H1 (cell line): Measurements from ENCODE around the gene CRYBB1. TPM values are rescaled to one million over a fixed set of nuclear protein-coding genes. Genes with fewer than 3 reads are reported as not detected.

ENCODE experiments used
- CTCF ChIA-PET: fragments of 300-600 bp; sonication (Branson Sonifier 250); formaldehyde crosslinking; loops from one replicate; lab custom pipeline; 2021; ENCODE audit not compliant: partially characterized antibody; lab: Charles Lee
- POLR2A ChIA-PET: fragments of 300-600 bp; sonication (Branson Sonifier 250); formaldehyde crosslinking; loops from one replicate; lab custom pipeline; 2021; ENCODE audit warnings: inconsistent platforms; ENCODE audit not compliant: partially characterized antibody; lab: Charles Lee
- DNase-seq, 2 experiments: peaks; one replicate each; pipeline versions ENCODE4 v3.0.0 to v3.0.0-alpha.2; 2010 to 2022; ENCODE audit warnings: low spot score in 2 of 2, low read depth in 1 of 2, mixed read lengths in 1 of 2
- FAIRE-seq: peaks from 2 replicates; lab custom pipeline; 2011; peaks lifted over from hg19 to GRCh38; lab: Jason Lieb, UNC
- H2AFZ ChIP-seq: 2 replicates; pipeline ENCODE4 v1.8.1; 2012; ENCODE audit warnings: low read length, inconsistent platforms
- H2AK5ac ChIP-seq: 2 replicates; pipeline ENCODE4 v1.6.1; 2013; ENCODE audit warnings: low read depth, low read length
- H2BK120ac ChIP-seq: replicated peaks from 2 replicates; pipeline ENCODE3; 2013; ENCODE audit warnings: low read depth, low read length, inconsistent platforms
- H2BK12ac ChIP-seq: 2 replicates; pipeline ENCODE4 v1.6.1; 2013; ENCODE audit warnings: low read depth, low read length
- H2BK15ac ChIP-seq: 2 replicates; pipeline ENCODE4 v1.6.1; 2013; ENCODE audit warnings: low read length
- H2BK20ac ChIP-seq: 2 replicates; pipeline ENCODE4 v1.6.1; 2013; ENCODE audit warnings: low read length
- H2BK5ac ChIP-seq: 2 replicates; pipeline ENCODE4 v1.6.1; 2013; ENCODE audit warnings: low read depth, low read length
- H3K14ac ChIP-seq: 2 replicates; pipeline ENCODE4 v1.6.1; 2013; ENCODE audit warnings: inconsistent platforms; ENCODE audit not compliant: insufficient read length
- H3K18ac ChIP-seq: 2 replicates; pipeline ENCODE4 v1.6.1; 2013; ENCODE audit warnings: low read length; ENCODE audit errors: extremely low read depth
- H3K23ac ChIP-seq: 2 replicates; pipeline ENCODE4 v1.6.1; 2013; ENCODE audit warnings: inconsistent platforms; ENCODE audit not compliant: insufficient read length
- H3K23me2 ChIP-seq: 2 replicates; pipeline ENCODE4 v1.6.1; 2013; ENCODE audit warnings: low read depth, low read length
- H3K27ac ChIP-seq: 2 replicates; pipeline ENCODE4 v1.6.1; 2011; ENCODE audit warnings: low read depth, low read length, inconsistent platforms
- H3K27me3 ChIP-seq, 4 experiments: replicated peaks in 1 of 4; 1 replicate in 1 of 4; 2 replicates in 3 of 4; pipeline versions ENCODE4 v1.6.1 to v1.8.1; 2011 to 2013; ENCODE audit warnings: low read length in 3 of 4, mild to moderate bottlenecking in 3 of 4, inconsistent platforms in 2 of 4, mixed read lengths in 2 of 4, moderate library complexity in 1 of 4; ENCODE audit not compliant: control insufficient read depth in 3 of 4, insufficient read depth in 3 of 4; ENCODE audit errors: extremely low read depth in 1 of 4
- H3K36me3 ChIP-seq, 4 experiments: 2 replicates each; pipeline versions ENCODE4 v1.6.1 to v1.8.1; 2011 to 2013; ENCODE audit warnings: mild to moderate bottlenecking in 4 of 4, low read length in 3 of 4, moderate library complexity in 2 of 4, control low read depth in 1 of 4, inconsistent platforms in 1 of 4; ENCODE audit not compliant: insufficient read depth in 4 of 4, control insufficient read depth in 2 of 4
- H3K4ac ChIP-seq: replicated peaks from 2 replicates; pipeline ENCODE3; 2013; ENCODE audit warnings: low read length, low read depth, mixed read lengths, inconsistent platforms; ENCODE audit not compliant: insufficient read length
- H3K4me1 ChIP-seq, 4 experiments: replicated peaks in 1 of 4; 1 replicate in 1 of 4; 2 replicates in 3 of 4; pipeline versions ENCODE4 v1.6.1 to v1.8.1; 2011 to 2013; ENCODE audit warnings: low read length in 3 of 4, inconsistent platforms in 2 of 4, mixed read lengths in 1 of 4; ENCODE audit not compliant: insufficient read depth in 4 of 4, control insufficient read depth in 3 of 4
- H3K4me2 ChIP-seq, 2 experiments: 2 replicates each; pipeline versions ENCODE4 v1.6.1 to v1.8.1; 2011 to 2013; ENCODE audit warnings: low read depth in 2 of 2, low read length in 2 of 2, control low read depth in 1 of 2, inconsistent platforms in 1 of 2, mild to moderate bottlenecking in 1 of 2; ENCODE audit not compliant: insufficient read depth in 1 of 2
- H3K4me3 ChIP-seq, 4 experiments: fragments of 200-600, 300-600 bp in 1 of 4; sonication (generic), shearing (Covaris generic), sonication (Bioruptor Twin) in 1 of 4; 2 replicates each; pipeline versions ENCODE4 v1.5.1 to v1.8.1; 2011 to 2016; ENCODE audit warnings: low read length in 4 of 4, low read depth in 3 of 4, control low read depth in 2 of 4, inconsistent platforms in 2 of 4, mild to moderate bottlenecking in 2 of 4, mixed read lengths in 1 of 4, moderate library complexity in 1 of 4; ENCODE audit not compliant: insufficient read depth in 2 of 4; ENCODE audit errors: extremely low read depth in 1 of 4
- H3K56ac ChIP-seq: replicated peaks from 2 replicates; pipeline ENCODE3; 2013; ENCODE audit warnings: low read depth, mild to moderate bottlenecking, mixed read lengths, low read length, inconsistent platforms; ENCODE audit not compliant: insufficient read length
- H3K79me1 ChIP-seq: 2 replicates; pipeline ENCODE4 v1.6.1; 2013; ENCODE audit warnings: low read depth, low read length, control low read depth
- H3K79me2 ChIP-seq, 2 experiments: 2 replicates each; pipeline versions ENCODE4 v1.6.1 to v1.8.1; 2012 to 2013; ENCODE audit warnings: low read length in 2 of 2, mild to moderate bottlenecking in 2 of 2, inconsistent platforms in 1 of 2; ENCODE audit not compliant: insufficient read depth in 2 of 2, control insufficient read depth in 1 of 2
- H3K9ac ChIP-seq, 4 experiments: replicated peaks in 1 of 4; 1 replicate in 1 of 4; 2 replicates in 3 of 4; pipeline versions ENCODE4 v1.6.1 to v1.8.1; 2011 to 2013; ENCODE audit warnings: low read depth in 3 of 4, low read length in 3 of 4, control low read depth in 2 of 4, mild to moderate bottlenecking in 2 of 4, moderate library complexity in 2 of 4, inconsistent platforms in 1 of 4; ENCODE audit errors: extremely low read depth in 1 of 4
- H3K9me3 ChIP-seq, 2 experiments: 2 replicates each; pipeline versions ENCODE4 v1.6.1 to v1.8.1; 2012 to 2013; ENCODE audit warnings: mild to moderate bottlenecking in 2 of 2, moderate library complexity in 2 of 2, control low read depth in 1 of 2, inconsistent platforms in 1 of 2, low read depth in 1 of 2, low read length in 1 of 2, mixed read lengths in 1 of 2; ENCODE audit not compliant: insufficient read depth in 2 of 2
- H4K20me1 ChIP-seq, 2 experiments: replicated peaks in 1 of 2; 2 replicates each; pipeline versions ENCODE3 to v1.8.1; 2011 to 2013; ENCODE audit warnings: inconsistent platforms in 2 of 2, low read length in 2 of 2, mild to moderate bottlenecking in 1 of 2; ENCODE audit not compliant: insufficient read depth in 2 of 2, control insufficient read depth in 1 of 2
- H4K5ac ChIP-seq: 2 replicates; pipeline ENCODE4 v1.6.1; 2013; ENCODE audit warnings: low read length, low read depth, mixed read lengths, inconsistent platforms; ENCODE audit not compliant: insufficient read length
- H4K8ac ChIP-seq: 2 replicates; pipeline ENCODE4 v1.8.0; 2013; ENCODE audit warnings: mild to moderate bottlenecking, moderate library complexity, low read length, inconsistent platforms; ENCODE audit not compliant: insufficient read depth; ENCODE audit errors: extremely low read depth
- H4K91ac ChIP-seq: replicated peaks from 2 replicates; pipeline ENCODE3; 2013; ENCODE audit warnings: low read length, mixed read lengths, inconsistent platforms; ENCODE audit not compliant: insufficient read length
- ASH2L ChIP-seq: fragments of 200-600, 300-600 bp; sonication (generic); IDR thresholded peaks from one replicate; pipeline ENCODE4 v1.7.1; 2017; ENCODE audit warnings: low read length
- BRCA1 ChIP-seq: IDR thresholded peaks from 2 replicates; pipeline ENCODE4 v1.6.1; 2012; ENCODE audit warnings: low read depth, low read length, improper control_type of control experiment
- CREB1 ChIP-seq: IDR thresholded peaks from 2 replicates; pipeline ENCODE4 v1.6.1; 2012; ENCODE audit warnings: inconsistent platforms
- JUND ChIP-seq: IDR thresholded peaks from 2 replicates; pipeline ENCODE4 v1.6.1; 2011; ENCODE audit warnings: mild to moderate bottlenecking, improper control_type of control experiment, low read length
- RAD21 ChIP-seq, 2 experiments: IDR thresholded peaks in 1 of 2; conservative IDR thresholded peaks in 1 of 2; 2 replicates each; pipeline ENCODE4 v1.6.1; 2011; ENCODE audit warnings: low read depth in 2 of 2, low read length in 2 of 2, improper control_type of control experiment in 1 of 2, inconsistent platforms in 1 of 2, mild to moderate bottlenecking in 1 of 2, moderate library complexity in 1 of 2
- SP2 ChIP-seq: IDR thresholded peaks from 2 replicates; pipeline ENCODE4 v1.6.1; 2012; ENCODE audit warnings: mild to moderate bottlenecking, low read length, inconsistent platforms
- TBP ChIP-seq: IDR thresholded peaks from 2 replicates; pipeline ENCODE4 v1.6.1; 2011; ENCODE audit warnings: low read depth, low read length, improper control_type of control experiment
- WGBS, 2 experiments: shearing (Covaris generic) in 1 of 2; methylation state at CpG; one replicate each; pipeline versions ENCODE4 v1.1.6 to v1.1.7; 2013 to 2015; ENCODE audit warnings: low lambda C conversion rate in 2 of 2, mixed read lengths in 2 of 2, inconsistent platforms in 1 of 2, low coverage in 1 of 2, missing lambda C conversion rate in 1 of 2; ENCODE audit not compliant: insufficient replicate concordance in 2 of 2, insufficient coverage in 1 of 2, insufficient read length in 1 of 2; ENCODE audit errors: extremely low coverage in 1 of 2, missing lambda C conversion rate in 1 of 2; 5-methylcytosine and 5-hydroxymethylcytosine counted together
- polyA plus RNA-seq, 7 experiments: library from polyadenylated mRNA; depleted of rRNA in 3 of 7; stranded (reverse) in 5 of 7; unstranded in 2 of 7; fragments of >200 nt in 5 of 7; fragments of 200-250 nt in 2 of 7; gene quantifications; 1 replicate in 5 of 7; 2 replicates in 1 of 7; 4 replicates in 1 of 7; pipeline versions ENCODE4 v1.2.1 to v1.2.3, GENCODE V29; 2011 to 2013; ENCODE audit warnings: missing spikeins in 2 of 7, mixed read lengths in 2 of 7
- total RNA-seq: library from RNA; stranded (reverse); fragmentation: NEBNext Ultra II Directional; extraction: Animal tissue kit (Norgen Biotek cat#: 25700); gene quantifications from 2 replicates; pipeline ENCODE4 v1.2.1, GENCODE V29; 2021
- TF ChIP-seq, protein P1 (sequence below): IDR thresholded peaks from 2 replicates; pipeline ENCODE4 v1.6.1; 2012; ENCODE audit warnings: low read length, inconsistent platforms
- TF ChIP-seq, protein P2 (sequence below), 3 experiments: IDR thresholded peaks; 1 replicate in 2 of 3; 2 replicates in 1 of 3; pipeline versions ENCODE4 v1.5.1 to v1.6.1; 2011; ENCODE audit warnings: low read length in 3 of 3, mild to moderate bottlenecking in 3 of 3, inconsistent platforms in 2 of 3, low read depth in 1 of 3, moderate library complexity in 1 of 3; ENCODE audit not compliant: insufficient read depth in 1 of 3; ENCODE audit errors: control extremely low read depth in 1 of 3

Gene CRYBB1
- total and polyA plus RNA-seq, 2 of the 8 experiments (the other 6 are each of a cell fraction or from before 2014, with no cell fraction given): 1.7 to 6.0 TPM

DNA sequence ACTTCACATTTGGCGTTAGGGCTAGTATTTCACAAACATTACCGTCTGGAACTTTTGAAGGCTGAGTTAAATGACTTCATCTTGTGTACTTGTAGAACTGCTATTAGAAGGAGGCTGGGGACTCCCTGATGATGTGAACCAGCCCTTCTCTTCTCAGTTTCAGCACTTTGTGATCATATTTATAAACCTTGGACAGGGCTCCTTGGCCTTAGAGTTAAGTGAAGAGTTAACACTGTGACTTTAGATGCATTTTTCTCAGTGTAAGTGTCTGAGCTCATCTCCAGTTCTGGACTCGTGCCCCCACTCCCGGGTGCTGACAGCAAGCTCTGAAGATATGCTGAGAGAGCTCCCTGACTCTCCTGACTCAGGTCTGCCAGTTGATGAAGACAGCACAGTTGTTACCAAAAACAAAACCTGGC, 48.0 kb upstream of the CRYBB1 start:
- Histone ChIP-seq H4K91ac (no peak overlapping the region), H3K4ac (no peak overlapping the region), H3K23me2 (no peaks in the 10 kb centered on the region), H2AFZ (no peak overlapping the region), H4K5ac (no peak overlapping the region), H3K36me3 (peaks cover 15 to 45% (median 28%) of the 10 kb centered on the region in 4 experiments), H3K4me1 (peaks cover 8 to 20% (median 10%) of the 10 kb centered on the region in 4 experiments), H2BK120ac (no peak overlapping the region), H3K18ac (no peak overlapping the region), H2AK5ac (peak overlapping the region; percentile 44; the same call in 1 of the 2 replicates), H2BK12ac (no peak overlapping the region), H3K14ac (no peak overlapping the region), H3K4me3 (no peak overlapping the region; a peak in 1 of 8 replicates), H2BK20ac (no peak overlapping the region), H4K8ac (no peak overlapping the region), H3K27ac (0 out of 2 replicates have a peak overlapping the region, but pooled peaks have one; percentile 3), H3K9me3 (no peaks in the 10 kb centered on the region), H2BK15ac (no peak overlapping the region), H3K9ac (no peak overlapping the region; a peak in 1 of 7 replicates), H2BK5ac (no peak overlapping the region), H3K23ac (no peak overlapping the region), H3K79me1 (peaks cover 13% of the 10 kb centered on the region; the same call in 1 of the 2 replicates), H3K4me2 (no peak overlapping the region), H3K79me2 (peaks cover 0 to 35% of the 10 kb centered on the region in 2 experiments; a peak in 2 of 4 replicates), H3K56ac (no peak overlapping the region), H3K27me3 (no peaks in the 10 kb centered on the region), H4K20me1 (no peaks in the 10 kb centered on the region)
- ChIA-PET CTCF (interaction anchor here (0.5 to 6.5 kb wide), 31 partner anchors 8 to 867 kb away, joined by 3 to 38 read pairs (median 4); partner anchors contain the start of gene MIAT), POLR2A (interaction anchor here (0.9 to 2.4 kb wide), 11 partner anchors 9 to 182 kb away, joined by 3 to 9 read pairs (median 5); partner anchors contain the start of genes HPS4 and SRRD)
- DNase-seq (no peak), FAIRE-seq (no peak)
- whole genome bisulfite sequencing, 2 experiments: 86% methylated on average over 4 of the region's 4 CpGs; no CpG with 5 or more reads in 1 of the 2 experiments
- TF ChIP-seq, protein P1, sequence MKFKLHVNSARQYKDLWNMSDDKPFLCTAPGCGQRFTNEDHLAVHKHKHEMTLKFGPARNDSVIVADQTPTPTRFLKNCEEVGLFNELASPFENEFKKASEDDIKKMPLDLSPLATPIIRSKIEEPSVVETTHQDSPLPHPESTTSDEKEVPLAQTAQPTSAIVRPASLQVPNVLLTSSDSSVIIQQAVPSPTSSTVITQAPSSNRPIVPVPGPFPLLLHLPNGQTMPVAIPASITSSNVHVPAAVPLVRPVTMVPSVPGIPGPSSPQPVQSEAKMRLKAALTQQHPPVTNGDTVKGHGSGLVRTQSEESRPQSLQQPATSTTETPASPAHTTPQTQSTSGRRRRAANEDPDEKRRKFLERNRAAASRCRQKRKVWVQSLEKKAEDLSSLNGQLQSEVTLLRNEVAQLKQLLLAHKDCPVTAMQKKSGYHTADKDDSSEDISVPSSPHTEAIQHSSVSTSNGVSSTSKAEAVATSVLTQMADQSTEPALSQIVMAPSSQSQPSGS: no peak
- TF ChIP-seq JUND (no peak), ASH2L (no peak), CREB1 (no peak), RAD21 (IDR thresholded peaks at IDR 0.05 in 1 of 2, conservative IDR thresholded peaks at IDR 0.05 in 1 of 2; ENCODE audit: low read depth in 2 of 2, low read length in 2 of 2) (no peak), TBP (no peak), SP2 (no peak), BRCA1 (no peak)
- TF ChIP-seq, protein P2, sequence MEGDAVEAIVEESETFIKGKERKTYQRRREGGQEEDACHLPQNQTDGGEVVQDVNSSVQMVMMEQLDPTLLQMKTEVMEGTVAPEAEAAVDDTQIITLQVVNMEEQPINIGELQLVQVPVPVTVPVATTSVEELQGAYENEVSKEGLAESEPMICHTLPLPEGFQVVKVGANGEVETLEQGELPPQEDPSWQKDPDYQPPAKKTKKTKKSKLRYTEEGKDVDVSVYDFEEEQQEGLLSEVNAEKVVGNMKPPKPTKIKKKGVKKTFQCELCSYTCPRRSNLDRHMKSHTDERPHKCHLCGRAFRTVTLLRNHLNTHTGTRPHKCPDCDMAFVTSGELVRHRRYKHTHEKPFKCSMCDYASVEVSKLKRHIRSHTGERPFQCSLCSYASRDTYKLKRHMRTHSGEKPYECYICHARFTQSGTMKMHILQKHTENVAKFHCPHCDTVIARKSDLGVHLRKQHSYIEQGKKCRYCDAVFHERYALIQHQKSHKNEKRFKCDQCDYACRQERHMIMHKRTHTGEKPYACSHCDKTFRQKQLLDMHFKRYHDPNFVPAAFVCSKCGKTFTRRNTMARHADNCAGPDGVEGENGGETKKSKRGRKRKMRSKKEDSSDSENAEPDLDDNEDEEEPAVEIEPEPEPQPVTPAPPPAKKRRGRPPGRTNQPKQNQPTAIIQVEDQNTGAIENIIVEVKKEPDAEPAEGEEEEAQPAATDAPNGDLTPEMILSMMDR (IDR thresholded peaks at IDR 0.05; ENCODE audit: control extremely low read depth in 1 of 3, insufficient read depth in 1 of 3, low read depth in 1 of 3, low read length in 3 of 3): no peak
